GM19438 (cell line): ENCODE data around the gene BMP6.
"Not testable (repeated sequence)": the region's sequence is repeated elsewhere in the genome, so short reads cannot be mapped to it uniquely, and the experiment has no call there.

Source experiments
- ATAC-seq: cut with Tn5 transposase; IDR thresholded peaks from one replicate; pipeline ENCODE4 v1.9.1; 2021; ENCODE audit warnings: low read depth; ENCODE audit not compliant: unreplicated experiment

BMP6 gene

DNA sequence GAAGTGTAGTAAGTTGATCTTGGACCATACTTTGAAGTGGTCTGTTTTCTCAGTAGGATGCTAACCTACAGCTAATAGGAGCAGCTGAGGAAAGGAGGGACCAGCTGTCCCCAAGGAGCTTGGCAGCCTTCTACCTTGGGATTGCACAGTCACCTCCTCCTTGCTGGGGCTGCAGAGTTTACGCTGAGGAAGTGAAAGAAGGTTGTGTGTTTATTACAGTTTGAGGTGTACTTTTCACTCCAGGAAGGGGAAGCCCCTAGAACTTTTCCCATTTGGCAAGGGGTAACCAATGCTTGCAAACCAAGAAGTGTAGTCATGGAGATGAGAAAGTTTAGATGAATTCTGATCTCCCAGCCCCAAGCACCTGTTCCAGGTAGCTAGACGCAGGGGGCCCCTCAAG lies 58.8 kb downstream of the BMP6 start:
- no peak for ATAC-seq

DNA sequence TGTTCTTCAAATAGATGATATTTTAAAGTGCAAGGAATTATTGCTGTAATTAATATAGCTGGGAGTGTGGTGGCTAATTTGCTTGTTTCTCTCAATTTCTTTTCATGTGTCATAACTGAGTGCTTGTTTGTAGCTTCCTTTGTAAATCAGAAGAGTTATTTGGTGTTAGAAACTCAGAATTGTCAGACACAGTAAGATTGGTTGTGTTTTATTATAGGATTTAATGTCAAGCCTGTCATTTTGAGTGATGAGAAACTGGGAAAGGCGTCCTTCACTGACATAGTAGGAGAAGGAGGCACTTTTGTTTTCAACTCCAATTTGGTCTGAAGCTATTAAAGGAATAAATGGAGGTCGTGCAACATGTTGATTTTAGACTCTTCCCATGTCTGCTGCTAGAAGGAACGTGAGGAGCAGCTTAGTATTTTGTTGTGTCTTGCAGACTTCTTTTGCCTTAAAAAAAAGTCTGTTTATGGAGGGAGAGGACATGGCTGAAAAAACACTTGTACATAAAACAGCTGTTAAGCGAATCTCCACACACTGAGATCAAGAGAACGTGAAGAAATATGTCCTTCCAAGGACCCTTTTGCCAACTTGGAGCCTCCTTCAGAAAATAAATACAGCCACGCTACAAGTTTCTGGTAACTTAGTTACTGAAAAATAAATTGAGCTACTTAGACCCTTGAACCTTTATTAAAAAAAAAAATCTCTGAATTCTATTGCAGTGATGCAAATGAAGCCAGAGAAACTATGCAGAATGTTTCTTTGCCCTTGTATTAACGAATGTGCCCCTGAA lies 59.5 kb downstream of the BMP6 start:
- ATAC-seq, result no peak

- ATAC-seq, result no peak
Observed at GRCh38 chr6:7786214-7786661, 60.3 kb downstream of the BMP6 start.

- ATAC-seq, result no peak
Observed at GRCh38 chr6:7787137-7787608, 61.3 kb downstream of the BMP6 start.

DNA sequence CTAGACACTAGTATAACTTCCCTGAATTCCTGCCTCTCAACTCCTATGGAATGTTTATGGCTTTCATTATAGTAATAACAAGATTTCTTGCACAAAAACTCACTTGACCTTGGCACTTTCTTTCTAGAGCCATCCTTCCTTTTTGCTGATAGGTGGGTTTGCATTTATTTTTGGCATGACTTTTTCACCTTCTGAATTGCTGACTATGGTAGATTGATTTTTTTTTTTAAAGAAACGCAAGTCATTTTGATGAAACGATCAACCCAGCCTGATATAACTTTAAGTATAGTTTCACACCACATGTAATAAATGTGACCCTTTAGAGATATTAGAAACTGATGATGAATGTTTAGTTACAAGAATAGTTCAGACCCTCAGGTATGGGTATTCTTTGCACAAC lies 61.8 kb downstream of the BMP6 start:
- ATAC-seq, result no peak

- ATAC-seq, result no peak
Observed at GRCh38 chr6:7794509-7794908, 68.6 kb downstream of the BMP6 start.

DNA sequence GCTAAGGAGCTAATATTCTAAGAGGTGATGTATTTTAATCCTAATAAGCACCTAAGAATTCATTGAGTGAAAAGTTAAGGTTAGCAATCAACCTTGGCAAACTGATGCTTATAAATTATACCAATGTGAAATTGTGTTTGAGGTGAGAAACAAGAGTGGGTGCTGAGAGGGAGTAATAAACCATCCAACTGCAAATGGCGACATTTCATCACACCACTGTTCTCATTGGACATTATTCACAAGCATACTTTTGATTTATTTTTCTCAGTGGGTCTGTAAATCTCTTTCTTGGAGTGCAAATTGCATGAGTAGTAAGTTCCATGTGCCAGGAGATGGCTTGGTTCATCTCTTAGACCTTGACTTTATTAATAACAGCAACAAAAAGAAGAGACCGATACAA lies 71.5 kb downstream of the BMP6 start:
- ATAC-seq, result no peak

DNA sequence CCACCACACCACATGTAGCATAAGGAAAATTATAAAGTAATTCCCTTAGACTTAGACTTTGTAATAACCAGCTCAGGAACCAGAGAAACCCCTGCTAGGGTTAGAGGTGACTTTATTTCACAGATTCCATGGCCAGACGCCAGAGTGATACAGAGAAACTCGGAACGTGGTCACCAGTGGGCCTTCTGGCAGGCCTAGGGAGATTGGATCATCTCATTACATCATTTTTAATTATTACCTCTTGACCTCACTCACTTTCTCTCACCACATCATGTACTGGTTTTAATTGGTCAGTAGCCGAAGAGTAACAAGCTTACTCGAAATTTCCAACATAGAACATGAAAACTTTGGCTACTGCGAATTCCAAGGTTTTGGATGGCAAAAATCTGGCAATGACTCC lies 72.9 kb downstream of the BMP6 start:
- ATAC-seq, result no peak

DNA sequence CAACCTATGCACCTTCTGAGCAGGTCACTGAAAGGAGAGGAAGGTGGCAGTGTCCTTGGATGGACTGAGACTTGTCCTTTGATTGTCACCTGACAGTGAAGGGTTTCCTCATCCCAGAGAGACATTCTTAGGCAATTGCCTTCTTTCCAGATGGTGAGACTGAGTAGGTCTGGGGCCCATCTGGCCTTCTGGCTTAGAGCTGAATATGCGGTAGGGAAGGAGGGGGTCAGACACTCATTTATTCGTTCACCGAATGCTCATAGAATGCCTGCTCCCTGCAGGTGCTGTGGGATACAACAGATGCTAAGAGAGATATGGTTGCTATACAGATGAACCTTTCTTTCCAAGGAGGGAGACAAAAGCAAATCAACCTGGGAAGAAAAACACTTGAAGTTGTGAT lies 76.8 kb downstream of the BMP6 start:
- ATAC-seq, result no peak

GRCh38 chr6:7803214-7803613 lies 77.3 kb downstream of the BMP6 start:
- no peak for ATAC-seq

- ATAC-seq, result no peak
Observed at GRCh38 chr6:7805078-7805849, 79.4 kb downstream of the BMP6 start.

GRCh38 chr6:7805850-7806214 lies 79.9 kb downstream of the BMP6 start:
- ATAC-seq, result no peak

DNA sequence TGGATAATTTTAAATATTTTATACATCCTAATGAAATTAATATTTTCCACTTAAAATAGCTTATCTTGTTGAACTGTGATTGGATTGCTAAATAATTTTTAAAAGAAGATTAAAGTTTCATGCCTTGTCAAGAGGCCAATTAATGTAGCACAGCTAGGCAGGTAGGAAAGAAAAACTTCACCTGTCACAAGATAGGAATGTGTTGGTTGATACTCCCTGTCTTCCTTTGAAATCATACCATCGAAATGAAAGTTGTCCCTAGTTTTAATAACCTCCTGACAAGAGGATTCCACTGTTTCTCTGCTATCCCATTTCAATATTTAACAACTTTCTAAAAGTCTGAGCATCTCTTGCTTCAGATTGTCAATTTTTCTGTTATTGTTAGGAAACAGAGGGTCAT lies 80.8 kb downstream of the BMP6 start:
- no peak for ATAC-seq

GRCh38 chr6:7809346-7809745 lies 83.4 kb downstream of the BMP6 start:
- ATAC-seq, result no peak

DNA sequence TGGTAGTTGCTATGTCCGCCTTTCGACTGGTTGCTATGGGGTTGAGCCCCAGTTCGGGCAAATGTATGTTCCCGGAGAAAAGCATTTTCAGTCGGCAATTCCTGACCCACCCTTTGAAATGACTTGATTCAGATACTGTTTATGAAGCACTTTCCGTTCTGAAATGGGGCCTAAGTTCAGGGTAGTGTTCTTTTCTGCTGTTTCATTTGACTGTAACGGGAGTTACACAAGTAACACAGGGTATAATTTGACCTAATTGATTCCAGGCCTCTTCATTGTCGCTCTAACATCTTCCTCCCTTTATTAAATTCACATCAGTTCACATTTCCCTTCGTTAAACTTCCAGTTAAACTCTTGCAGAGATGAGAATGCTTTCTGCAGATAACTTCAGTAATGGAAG lies 85.5 kb downstream of the BMP6 start:
- no peak for ATAC-seq

DNA sequence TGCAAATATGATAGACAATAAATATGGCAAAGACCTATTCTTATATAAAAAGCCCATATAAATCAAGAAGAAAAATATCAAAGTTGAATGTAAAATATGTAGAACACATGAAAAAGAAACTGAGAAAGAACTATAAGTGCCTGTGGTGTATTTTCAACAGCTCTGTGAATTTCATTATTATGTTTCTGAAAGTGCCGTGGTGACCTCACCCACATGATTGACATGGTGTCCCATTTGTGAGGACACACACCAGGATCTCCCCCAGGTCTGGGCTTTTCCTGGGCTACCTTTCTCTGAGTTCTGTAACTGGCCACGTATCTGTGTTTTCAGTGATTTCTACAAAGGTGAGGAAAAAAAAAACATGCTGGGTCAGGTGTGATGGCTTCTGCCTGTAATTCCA lies 86.7 kb downstream of the BMP6 start:
- no peak for ATAC-seq

GRCh38 chr6:7813193-7813592 lies 87.3 kb downstream of the BMP6 start:
- ATAC-seq, result no peak

- no peak for ATAC-seq
Observed at GRCh38 chr6:7813704-7814103, 87.8 kb downstream of the BMP6 start.

DNA sequence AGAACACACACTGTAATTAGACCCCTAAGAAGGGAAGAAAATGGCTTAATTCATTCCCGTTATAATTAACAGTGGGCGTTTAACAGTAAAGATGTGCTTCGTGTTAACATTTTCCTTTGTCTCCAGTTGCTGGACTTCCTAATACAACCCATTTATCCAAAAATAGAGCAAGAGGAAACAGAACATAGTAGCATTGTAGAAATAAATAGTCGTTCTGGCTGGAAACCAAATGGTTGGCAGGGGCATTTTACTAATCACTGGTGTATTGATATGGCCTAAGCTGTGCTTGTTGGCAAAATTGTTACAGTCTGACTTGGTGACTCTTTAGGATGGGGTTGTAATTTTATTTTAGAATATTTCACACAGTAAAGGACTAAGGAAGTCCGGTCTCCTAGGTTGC lies 89.8 kb downstream of the BMP6 start:
- ATAC-seq, result no peak

DNA sequence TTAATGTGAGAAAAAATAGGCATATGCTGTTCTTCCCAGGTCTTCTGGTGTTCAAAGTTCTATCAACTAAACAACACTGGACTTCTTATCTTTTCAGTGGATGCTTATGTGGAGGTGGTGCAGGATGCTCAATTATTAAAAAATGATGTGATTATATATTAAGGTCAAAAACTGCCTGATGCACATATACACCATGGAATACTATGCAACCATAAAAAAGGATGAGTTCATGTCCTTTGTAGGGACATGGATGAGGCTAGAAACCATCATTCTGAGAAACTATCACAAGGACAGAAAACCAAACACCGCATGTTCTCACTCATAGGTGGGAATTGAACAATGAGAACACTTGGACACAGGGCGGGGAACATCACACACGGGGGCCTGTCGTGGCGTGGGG lies 91.3 kb downstream of the BMP6 start:
- not testable (repeated sequence) for ATAC-seq

DNA sequence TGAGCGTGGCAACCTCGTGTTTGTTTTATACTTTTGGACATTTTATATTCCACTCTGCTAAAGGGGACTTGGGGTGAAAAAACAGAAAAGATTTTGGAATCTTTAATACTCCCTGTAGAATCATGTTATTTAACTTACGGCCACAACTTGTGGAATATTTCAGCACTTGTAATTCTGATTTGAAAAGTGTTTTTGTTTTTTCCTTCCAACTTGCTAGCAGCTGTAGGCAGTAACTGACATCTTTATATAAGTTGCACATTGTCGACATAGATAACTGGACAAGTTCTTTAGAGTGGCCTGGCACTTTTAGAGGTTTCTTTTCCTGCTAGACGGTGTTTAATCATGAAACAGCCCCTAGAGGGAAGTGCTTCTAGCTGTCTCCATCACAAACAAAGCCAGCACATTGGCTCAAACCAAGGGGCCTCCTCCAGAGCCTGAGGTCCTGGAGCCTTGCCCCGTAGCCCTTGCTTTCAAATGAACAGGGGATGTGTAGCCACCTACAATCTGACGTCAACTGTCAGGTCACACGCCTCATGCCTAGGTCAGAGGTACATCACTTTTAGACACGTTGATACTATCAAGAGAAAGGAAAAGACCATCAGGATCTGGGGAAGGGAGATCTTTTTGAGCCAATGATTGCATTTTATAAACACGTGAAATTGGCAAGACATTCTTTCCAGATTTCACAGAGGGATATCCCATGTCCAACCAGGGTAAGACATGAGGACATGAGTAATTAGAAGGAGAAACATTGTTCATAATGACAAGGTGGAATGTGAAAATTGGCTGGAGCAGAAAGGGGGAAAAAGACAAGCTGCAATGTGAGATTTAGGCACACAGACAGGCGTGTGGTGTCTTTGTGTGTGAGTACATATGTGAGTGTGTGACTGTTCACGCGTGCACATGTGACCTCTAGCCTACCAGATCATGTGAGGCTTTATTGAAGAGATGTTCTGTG lies 92.6 kb downstream of the BMP6 start:
- ATAC-seq, result no peak
